ENCODE measurements around the gene CCDC117.

CCDC117 gene

DNA sequence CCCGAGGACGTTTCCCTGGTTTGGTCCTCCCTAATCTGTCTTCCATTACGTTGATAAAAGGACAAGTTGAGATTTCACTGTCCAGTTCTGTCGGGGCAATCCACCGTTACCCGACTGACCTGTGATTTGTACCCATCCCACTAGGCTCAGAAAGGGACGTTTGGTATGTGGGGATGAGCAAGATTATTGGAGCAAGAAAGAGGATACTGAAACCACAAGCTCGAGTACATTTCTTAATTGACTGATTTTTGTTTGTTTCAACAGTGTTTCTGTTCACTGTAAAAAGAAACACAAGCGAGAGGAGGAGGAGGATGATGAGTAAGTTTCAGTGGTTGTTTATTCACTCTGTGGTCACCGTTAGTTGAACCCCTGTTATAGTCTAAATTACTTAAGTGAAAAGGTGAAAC lies 969 bp downstream of the CCDC117 start:
- TF ChIP-seq, protein P1, sequence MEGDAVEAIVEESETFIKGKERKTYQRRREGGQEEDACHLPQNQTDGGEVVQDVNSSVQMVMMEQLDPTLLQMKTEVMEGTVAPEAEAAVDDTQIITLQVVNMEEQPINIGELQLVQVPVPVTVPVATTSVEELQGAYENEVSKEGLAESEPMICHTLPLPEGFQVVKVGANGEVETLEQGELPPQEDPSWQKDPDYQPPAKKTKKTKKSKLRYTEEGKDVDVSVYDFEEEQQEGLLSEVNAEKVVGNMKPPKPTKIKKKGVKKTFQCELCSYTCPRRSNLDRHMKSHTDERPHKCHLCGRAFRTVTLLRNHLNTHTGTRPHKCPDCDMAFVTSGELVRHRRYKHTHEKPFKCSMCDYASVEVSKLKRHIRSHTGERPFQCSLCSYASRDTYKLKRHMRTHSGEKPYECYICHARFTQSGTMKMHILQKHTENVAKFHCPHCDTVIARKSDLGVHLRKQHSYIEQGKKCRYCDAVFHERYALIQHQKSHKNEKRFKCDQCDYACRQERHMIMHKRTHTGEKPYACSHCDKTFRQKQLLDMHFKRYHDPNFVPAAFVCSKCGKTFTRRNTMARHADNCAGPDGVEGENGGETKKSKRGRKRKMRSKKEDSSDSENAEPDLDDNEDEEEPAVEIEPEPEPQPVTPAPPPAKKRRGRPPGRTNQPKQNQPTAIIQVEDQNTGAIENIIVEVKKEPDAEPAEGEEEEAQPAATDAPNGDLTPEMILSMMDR (IDR thresholded peaks at IDR 0.05; ENCODE audit: insufficient read depth, missing control alignments) = no peak
- DNase-seq (ENCODE audit: insufficient read length, low spot score) (no peak), FAIRE-seq (no peak)

DNA sequence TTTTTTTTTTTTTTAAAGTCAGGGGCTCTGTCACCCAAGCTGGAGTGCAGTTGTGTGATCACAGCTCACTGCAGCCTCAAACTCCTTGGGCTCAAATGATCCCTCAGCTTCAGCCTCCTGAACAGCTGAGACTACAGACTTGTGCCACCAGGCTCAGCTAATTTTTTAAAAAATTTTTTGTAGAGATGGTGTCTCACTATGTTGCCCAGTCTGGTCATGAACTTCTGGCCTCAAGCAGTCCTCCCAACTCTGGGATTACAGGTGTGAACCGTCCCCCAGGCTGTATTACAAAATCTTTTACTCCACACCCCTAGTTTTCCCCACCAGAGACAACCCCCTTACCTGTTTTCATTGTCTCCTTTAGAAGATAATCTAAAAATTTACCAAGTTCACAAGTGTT lies 1.9 kb downstream of the CCDC117 start:
- FAIRE-seq (no peak), DNase-seq (ENCODE audit: insufficient read length, low spot score) (no peak)
- TF ChIP-seq, protein P1 (IDR thresholded peaks at IDR 0.05; ENCODE audit: insufficient read depth, missing control alignments) = no peak

DNA sequence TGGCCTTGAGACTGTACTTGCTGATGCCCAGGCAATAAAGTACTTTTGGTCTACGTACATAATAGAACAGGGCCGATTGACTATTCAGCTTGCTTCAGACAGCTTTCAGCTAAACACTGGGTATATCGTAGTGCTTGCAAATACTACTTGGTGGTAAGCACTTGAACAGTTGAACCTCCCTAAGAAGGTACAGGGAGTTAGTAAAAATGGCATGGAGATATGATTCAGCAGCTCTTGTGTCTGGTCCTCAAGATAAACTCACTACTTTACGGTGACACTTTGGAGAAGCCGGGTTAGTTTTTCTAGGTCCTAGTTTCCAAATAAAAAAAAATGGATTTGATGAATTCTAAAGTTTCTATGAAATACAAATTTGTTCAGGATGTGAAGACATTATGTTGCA lies 7.3 kb downstream of the CCDC117 start:
- FAIRE-seq (no peak), DNase-seq (ENCODE audit: insufficient read length, low spot score) (no peak)
- TF ChIP-seq, protein P1 (IDR thresholded peaks at IDR 0.05; ENCODE audit: insufficient read depth, missing control alignments) = no peak

GRCh38 chr22:28780296-28780695 lies 7.8 kb downstream of the CCDC117 start:
- FAIRE-seq (no peak), DNase-seq (ENCODE audit: insufficient read length, low spot score) (no peak)
- TF ChIP-seq, protein P1 (IDR thresholded peaks at IDR 0.05; ENCODE audit: insufficient read depth, missing control alignments) = no peak

GRCh38 chr22:28783786-28784671 lies 11.5 kb downstream of the CCDC117 start:
- DNase-seq (ENCODE audit: insufficient read length, low spot score) (no peak), FAIRE-seq (no peak)
- TF ChIP-seq, protein P1 (IDR thresholded peaks at IDR 0.05; ENCODE audit: insufficient read depth, missing control alignments) = no peak

GRCh38 chr22:28788601-28789000 lies 16.1 kb downstream of the CCDC117 start:
- DNase-seq (ENCODE audit: insufficient read length, low spot score) (no peak), FAIRE-seq (no peak)
- TF ChIP-seq, protein P1 (IDR thresholded peaks at IDR 0.05; ENCODE audit: insufficient read depth, missing control alignments) = no peak

DNA sequence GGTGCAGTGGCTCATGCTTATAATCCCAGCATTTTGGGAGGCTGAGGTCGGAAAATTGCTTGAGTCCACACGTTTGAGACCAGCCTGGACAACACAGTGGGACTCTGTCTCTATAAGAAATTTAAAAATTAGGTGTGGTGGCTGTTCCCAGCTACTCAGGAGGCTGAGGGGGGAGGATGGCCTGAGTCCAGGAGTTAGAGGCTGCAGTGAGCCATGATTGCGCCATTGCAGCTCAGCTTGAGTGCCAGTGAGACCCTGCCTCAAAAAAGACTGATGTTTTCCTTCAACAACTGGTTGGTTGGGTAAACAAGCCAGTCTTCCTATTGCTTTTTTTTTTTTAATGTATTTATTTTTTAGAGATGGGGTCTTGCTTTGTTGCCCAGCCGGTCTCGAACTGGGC lies 18.6 kb downstream of the CCDC117 start:
- no peak for FAIRE-seq
- TF ChIP-seq, protein P1 (IDR thresholded peaks at IDR 0.05; ENCODE audit: insufficient read depth, missing control alignments) = no peak
- DNase-seq (ENCODE audit: insufficient read length, low spot score) = no peak
